Endothelial cell (in vitro differentiated cells): ENCODE data around the gene NFIC. TPM values are rescaled to one million over a fixed set of nuclear protein-coding genes. Genes with fewer than 3 reads are reported as not detected.

ENCODE experiments used
- DNase-seq: peaks from one replicate; pipeline ENCODE4 v3.0.0; 2021; ENCODE audit warnings: low spot score
- H3K27ac Mint-ChIP-seq: one replicate; pipeline ENCODE4 v1.8.0; 2021; ENCODE audit warnings: mixed read lengths, inconsistent platforms; ENCODE audit not compliant: unreplicated experiment
- H3K27me3 Mint-ChIP-seq: one replicate; pipeline ENCODE4 v1.8.0; 2021; ENCODE audit warnings: mild to moderate bottlenecking, moderate library complexity, mixed read lengths, inconsistent platforms; ENCODE audit not compliant: unreplicated experiment
- H3K36me3 Mint-ChIP-seq: one replicate; pipeline ENCODE4 v1.8.0; 2021; ENCODE audit warnings: mild to moderate bottlenecking, low read depth, mixed read lengths, inconsistent platforms; ENCODE audit not compliant: unreplicated experiment
- H3K4me1 Mint-ChIP-seq: one replicate; pipeline ENCODE4 v1.8.0; 2021; ENCODE audit warnings: mild to moderate bottlenecking, mixed read lengths, inconsistent platforms; ENCODE audit not compliant: unreplicated experiment
- H3K4me3 Mint-ChIP-seq: one replicate; pipeline ENCODE4 v1.8.0; 2021; ENCODE audit warnings: mild to moderate bottlenecking, mixed read lengths, inconsistent platforms; ENCODE audit not compliant: unreplicated experiment
- H3K9me3 Mint-ChIP-seq: one replicate; pipeline ENCODE4 v1.8.0; 2021; ENCODE audit warnings: mixed read lengths, inconsistent platforms; ENCODE audit not compliant: unreplicated experiment
- CTCF ChIP-seq: fragments of 200-600 bp; sonication (generic); IDR thresholded peaks from one replicate; pipeline ENCODE4 v1.5.0; 2021; ENCODE audit warnings: antibody characterized with exemption; ENCODE audit not compliant: unreplicated experiment
- total RNA-seq: library from RNA; stranded (reverse); fragmentation: NEBNext Ultra II Directional; extraction: Animal tissue kit (Norgen Biotek cat#: 25700); gene quantifications from one replicate; pipeline ENCODE4 v1.2.1, GENCODE V29; 2021; ENCODE audit not compliant: unreplicated experiment

NFIC gene
- total RNA-seq, 1 donor from 2014 or later = 4.9 TPM

DNA sequence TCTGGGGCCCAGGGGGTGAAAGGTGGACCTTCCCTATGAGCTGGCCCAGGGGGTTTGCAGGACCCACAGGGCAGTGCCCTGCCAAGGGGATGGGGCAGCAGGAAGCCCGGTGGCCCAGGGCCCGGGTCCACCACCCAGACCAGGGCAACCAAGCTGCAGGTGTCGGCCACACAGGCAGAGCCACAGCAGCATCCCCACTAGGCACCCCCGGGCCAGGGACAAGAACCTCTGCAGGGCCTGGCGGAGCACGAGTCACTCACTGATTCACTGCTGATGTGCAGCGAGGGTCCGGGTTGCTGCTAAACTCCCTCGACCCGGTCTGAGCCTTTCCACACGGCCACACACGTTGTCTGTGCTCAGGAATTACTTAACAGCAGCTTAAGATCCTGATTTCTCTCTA, 148.5 kb downstream of the NFIC start:
- TF ChIP-seq CTCF = no peak
- Mint-ChIP-seq H3K4me1 (no peaks in the 10 kb centered on the region), H3K27ac (no peak overlapping the region), H3K36me3 (peaks cover 10% of the 10 kb centered on the region), H3K27me3 (peaks cover 7% of the 10 kb centered on the region), H3K4me3 (no peak overlapping the region), H3K9me3 (no peaks in the 10 kb centered on the region)
- DNase-seq = no peak

GRCh38 chr19:3515891-3516422, 149.6 kb downstream of the NFIC start:
- Mint-ChIP-seq H3K4me1 (no peaks in the 10 kb centered on the region), H3K4me3 (no peak overlapping the region), H3K27me3 (peaks cover 7% of the 10 kb centered on the region), H3K9me3 (no peaks in the 10 kb centered on the region), H3K36me3 (peaks cover 5% of the 10 kb centered on the region), H3K27ac (no peak overlapping the region)
- no peak for TF ChIP-seq CTCF
- DNase-seq = no peak

DNA sequence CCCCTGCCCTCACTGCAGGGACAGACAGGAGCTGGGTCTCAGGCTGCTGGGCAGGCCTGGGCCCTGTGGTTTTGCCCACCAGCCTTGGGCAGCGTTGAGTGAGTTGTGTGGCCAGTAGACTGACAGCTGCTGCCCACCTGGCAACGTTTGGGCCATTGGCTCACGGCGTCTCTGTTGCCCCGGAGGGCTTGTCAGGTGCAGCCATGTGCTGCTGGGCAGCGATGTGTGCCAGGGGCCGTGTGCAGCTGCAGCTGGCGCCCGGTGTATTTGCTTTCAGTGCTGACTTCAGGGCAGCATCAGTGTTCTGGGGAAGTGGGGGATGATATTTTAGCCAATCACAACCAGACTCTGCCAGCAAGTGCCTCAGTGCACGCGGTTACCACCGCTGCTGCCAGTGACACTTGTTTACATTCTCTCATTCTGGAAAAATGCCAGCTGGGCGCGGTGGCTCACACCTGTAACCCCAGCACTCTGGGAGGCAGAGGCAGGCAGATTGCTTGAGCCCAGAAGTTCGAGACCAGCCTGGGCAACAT, 150.4 kb downstream of the NFIC start:
- Mint-ChIP-seq H3K9me3 (no peaks in the 10 kb centered on the region), H3K4me1 (no peaks in the 10 kb centered on the region), H3K4me3 (no peak overlapping the region), H3K27me3 (peaks cover 7% of the 10 kb centered on the region), H3K36me3 (peaks cover 5% of the 10 kb centered on the region), H3K27ac (no peak overlapping the region)
- DNase-seq = no peak
- no peak for TF ChIP-seq CTCF

- Mint-ChIP-seq H3K4me3 (no peak overlapping the region), H3K27me3 (peaks cover 7% of the 10 kb centered on the region), H3K4me1 (no peaks in the 10 kb centered on the region), H3K9me3 (no peaks in the 10 kb centered on the region), H3K27ac (no peak overlapping the region), H3K36me3 (peaks cover 5% of the 10 kb centered on the region)
- no peak for DNase-seq
- no peak for TF ChIP-seq CTCF
Observed at GRCh38 chr19:3517638-3518037, 151.3 kb downstream of the NFIC start.

GRCh38 chr19:3518255-3518654, 151.9 kb downstream of the NFIC start:
- no peak overlapping the region for H3K4me3 Mint-ChIP-seq
- no peak for TF ChIP-seq CTCF

More at GRCh38 chr19:3518255-3518654, 151.9 kb downstream of the NFIC start:
- Mint-ChIP-seq H3K27me3 (peaks cover 7% of the 10 kb centered on the region), H3K36me3 (peaks cover 5% of the 10 kb centered on the region), H3K27ac (no peak overlapping the region), H3K9me3 (no peaks in the 10 kb centered on the region), H3K4me1 (no peaks in the 10 kb centered on the region)
- DNase-seq = no peak
